ENCODE data around the gene SCCPDH. TPM values are rescaled to one million over a fixed set of nuclear protein-coding genes. Genes with fewer than 3 reads are reported as not detected.
A peak's percentile ranks its signal among the peaks of the same experiment; 100 is the strongest.

Gene SCCPDH
- total RNA-seq (ENCODE audit: low replicate concordance) = 24.8 and 55.1 TPM in 2 replicates

- H3K4me3 ChIP-seq (ENCODE audit: low read depth, low read length) = peak within 1 kb of the TSS; percentile 80
- DNase-seq (ENCODE audit: low read depth) = peak; percentile 59
- no peak for TF ChIP-seq CTCF (IDR thresholded peaks at IDR 0.05; ENCODE audit: insufficient read depth, low read length)
Observed at GRCh38 chr1:246724016-246724730, at the start of gene SCCPDH. SCCPDH (plus strand) TSS chr1:246724409; CDS start chr1:246724423, 14 bp downstream.

GRCh38 chr1:246677842-246678241 is 46.4 kb upstream of the SCCPDH start:
- no peak for TF ChIP-seq CTCF (IDR thresholded peaks at IDR 0.05; ENCODE audit: insufficient read depth, low read length)
- DNase-seq (ENCODE audit: low read depth) = no peak
- no peak overlapping the region for H3K4me3 ChIP-seq (ENCODE audit: low read depth, low read length)

- TF ChIP-seq CTCF (IDR thresholded peaks at IDR 0.05; ENCODE audit: insufficient read depth, low read length) = no peak
- DNase-seq (ENCODE audit: low read depth) = no peak
- no peak overlapping the region for H3K4me3 ChIP-seq (ENCODE audit: low read depth, low read length)
Observed at GRCh38 chr1:246678816-246679793, 45.1 kb upstream of the SCCPDH start.

GRCh38 chr1:246679794-246680177 is 44.4 kb upstream of the SCCPDH start:
- no peak for DNase-seq (ENCODE audit: low read depth)
- H3K4me3 ChIP-seq (ENCODE audit: low read depth, low read length) = no peak overlapping the region
- TF ChIP-seq CTCF (IDR thresholded peaks at IDR 0.05; ENCODE audit: insufficient read depth, low read length) = no peak

GRCh38 chr1:246680190-246680589 is 44.0 kb upstream of the SCCPDH start:
- H3K4me3 ChIP-seq (ENCODE audit: low read depth, low read length) = no peak overlapping the region
- TF ChIP-seq CTCF (IDR thresholded peaks at IDR 0.05; ENCODE audit: insufficient read depth, low read length) = no peak
- no peak for DNase-seq (ENCODE audit: low read depth)

GRCh38 chr1:246680696-246681130 is 43.5 kb upstream of the SCCPDH start:
- DNase-seq (ENCODE audit: low read depth) = no peak
- H3K4me3 ChIP-seq (ENCODE audit: low read depth, low read length) = no peak overlapping the region
- TF ChIP-seq CTCF (IDR thresholded peaks at IDR 0.05; ENCODE audit: insufficient read depth, low read length) = no peak

Measured in fibroblast of the aortic adventitia (primary cell).